HCT116 (cell line): ENCODE results near the gene NDUFB8. TPM values are rescaled to one million over a fixed set of nuclear protein-coding genes. Genes with fewer than 3 reads are reported as not detected.
"Not testable (repeated sequence)": the region's sequence is repeated elsewhere in the genome, so short reads cannot be mapped to it uniquely, and the experiment has no call there.

Experiments
- ATAC-seq: fragments of 200-7000 bp; cut with Tn5 transposase; 2 replicates; pipeline ENCODE4 v1.9.1; 2020; ENCODE audit warnings: mild to moderate bottlenecking, moderate library complexity
- BruUV-seq: library from RNA; stranded (reverse); fragments of 400-500 nt; replicated peaks from 2 replicates; lab custom pipeline; 2021; lab: Mats Ljungman, UMichigan
- CTCF ChIA-PET: fragments of 300-600 bp; sonication (Branson Sonifier 250); formaldehyde crosslinking; loops from one replicate; lab custom pipeline; 2021; ENCODE audit warnings: antibody characterized with exemption; lab: Charles Lee
- POLR2A ChIA-PET: fragments of 300-600, 350-600 bp; sonication (Branson Sonifier 250); formaldehyde crosslinking; loops from one replicate; lab custom pipeline; 2021; ENCODE audit warnings: antibody characterized with exemption; lab: Charles Lee
- RAD21 ChIA-PET, 2 experiments: fragments of 300-600 bp; sonication (Branson Sonifier 250); formaldehyde crosslinking; loops; one replicate each; lab custom pipeline; 2023; ENCODE audit warnings: low total read pairs in 2 of 2; ENCODE audit not compliant: uncharacterized antibody in 2 of 2, unreplicated experiment in 2 of 2, low non-redundant PET in 1 of 2; lab: Charles Lee
- DNase-seq: peaks from one replicate; pipeline ENCODE4 v3.0.0-alpha.2; 2010; ENCODE audit warnings: low read depth, low spot score
- H2AFZ ChIP-seq: fragments of 200-600 bp; shearing (Covaris generic), sonication (generic); 2 replicates; pipeline ENCODE4 v1.6.1; 2017; ENCODE audit warnings: low read depth, mixed run types, mixed read lengths, antibody characterized with exemption, low read length; ENCODE audit not compliant: poor library complexity, severe bottlenecking
- H3K27ac ChIP-seq: 2 replicates; pipeline ENCODE4 v1.5.1; 2012; ENCODE audit warnings: low read depth, low read length
- H3K27me3 ChIP-seq: fragments of 200-600 bp; sonication (generic); 2 replicates; pipeline ENCODE4 v1.6.1; 2016; ENCODE audit warnings: mixed run types, low read length, mixed read lengths; ENCODE audit not compliant: insufficient read depth
- H3K36me3 ChIP-seq, 2 experiments: fragments of 200-500 bp in 1 of 2; fragments of 200-600 bp in 1 of 2; sonication (Bioruptor generic) in 1 of 2; sonication (generic) in 1 of 2; 2 replicates each; pipeline versions ENCODE4 v1.5.1 to v1.6.1; 2014 to 2016; ENCODE audit warnings: low read length in 2 of 2, inconsistent platforms in 1 of 2, mixed read lengths in 1 of 2, mixed run types in 1 of 2; ENCODE audit not compliant: insufficient read depth in 2 of 2, control insufficient read depth in 1 of 2
- H3K4me1 ChIP-seq, 2 experiments: fragments of 200-600 bp in 1 of 2; sonication (generic) in 1 of 2; 2 replicates each; pipeline versions ENCODE4 v1.5.1 to v1.6.1; 2012 to 2017; ENCODE audit warnings: low read length in 2 of 2, inconsistent platforms in 1 of 2, mild to moderate bottlenecking in 1 of 2, mixed read lengths in 1 of 2, mixed run types in 1 of 2, moderate library complexity in 1 of 2; ENCODE audit not compliant: insufficient read depth in 2 of 2, control insufficient read depth in 1 of 2
- H3K4me2 ChIP-seq: fragments of 200-600 bp; sonication (generic); 2 replicates; pipeline ENCODE4 v1.6.1; 2017; ENCODE audit warnings: mixed run types, low read length, mixed read lengths
- H3K4me3 ChIP-seq, 2 experiments: fragments of 200-600 bp in 1 of 2; sonication (generic) in 1 of 2; replicated peaks in 1 of 2; 2 replicates each; pipeline ENCODE4 v1.5.1; 2011 to 2016; ENCODE audit warnings: low read length in 2 of 2, control low read depth in 1 of 2, low read depth in 1 of 2, mild to moderate bottlenecking in 1 of 2, mixed read lengths in 1 of 2, mixed run types in 1 of 2
- H3K79me2 ChIP-seq: fragments of 200-600 bp; sonication (generic); 2 replicates; pipeline ENCODE4 v1.6.1; 2017; ENCODE audit warnings: mild to moderate bottlenecking, mixed run types, low read length, moderate library complexity, mixed read lengths; ENCODE audit not compliant: insufficient read depth
- H3K9ac ChIP-seq: fragments of 200-600 bp; sonication (generic); 2 replicates; pipeline ENCODE4 v1.6.1; 2016; ENCODE audit warnings: low read length, mixed read lengths
- H3K9me2 ChIP-seq: fragments of 200-600 bp; sonication (generic), shearing (Covaris generic); 2 replicates; pipeline ENCODE4 v1.6.1; 2017; ENCODE audit warnings: mixed run types, mild to moderate bottlenecking, moderate library complexity; ENCODE audit not compliant: insufficient read depth
- H3K9me3 ChIP-seq, 2 experiments: fragments of 200-500 bp in 1 of 2; fragments of 200-600 bp in 1 of 2; sonication (Bioruptor generic) in 1 of 2; sonication (generic) in 1 of 2; 2 replicates each; pipeline ENCODE4 v1.6.1; 2014 to 2017; ENCODE audit warnings: low read length in 2 of 2, mixed read lengths in 2 of 2, inconsistent platforms in 1 of 2, low read depth in 1 of 2, mild to moderate bottlenecking in 1 of 2, mixed run types in 1 of 2, moderate library complexity in 1 of 2; ENCODE audit not compliant: control insufficient read depth in 1 of 2, insufficient read depth in 1 of 2
- H4K20me1 ChIP-seq: fragments of 200-600 bp; sonication (generic), shearing (Covaris generic); 2 replicates; pipeline ENCODE4 v1.6.1; 2017; ENCODE audit warnings: mixed run types, mild to moderate bottlenecking, moderate library complexity; ENCODE audit not compliant: insufficient read depth
- ELF1 ChIP-seq: IDR thresholded peaks from 2 replicates; pipeline ENCODE4 v1.6.1; 2012; ENCODE audit warnings: low read depth, borderline replicate concordance
- FOSL1 ChIP-seq: IDR thresholded peaks from 2 replicates; pipeline ENCODE4 v1.6.1; 2012; ENCODE audit warnings: low read depth
- SP1 ChIP-seq: IDR thresholded peaks from 2 replicates; pipeline ENCODE4 v1.6.1; 2012; ENCODE audit warnings: low read depth
- TCF7L2 ChIP-seq: IDR thresholded peaks from 2 replicates; pipeline ENCODE4 v1.7.0; 2011; ENCODE audit warnings: borderline replicate concordance, inconsistent platforms; ENCODE audit not compliant: insufficient read depth, insufficient read length; ENCODE audit errors: extremely low read depth
- YY1 ChIP-seq: IDR thresholded peaks from 2 replicates; pipeline ENCODE4 v1.6.1; 2011; ENCODE audit warnings: low read length, low read depth, moderate library complexity, mild to moderate bottlenecking; ENCODE audit not compliant: insufficient replicate concordance; ENCODE audit errors: extremely low read depth
- intact Hi-C: fragments of 100-400 bp; cut with micrococcal nuclease; formaldehyde crosslinking; loops from 2 replicates; pipeline ENCODE4 v1.10.0; 2022
- total RNA-seq: library from RNA; stranded (reverse); gene quantifications from one replicate; pipeline ENCODE4 v1.2.1, GENCODE V29; 2021; ENCODE audit not compliant: unreplicated experiment
- TF ChIP-seq, protein P1 (sequence below): IDR thresholded peaks from 2 replicates; pipeline ENCODE4 v1.6.1; 2011; ENCODE audit warnings: mild to moderate bottlenecking, low read length, moderate library complexity; ENCODE audit not compliant: insufficient replicate concordance; ENCODE audit errors: extremely low read depth
- TF ChIP-seq, protein P2 (sequence below): IDR thresholded peaks from 2 replicates; pipeline ENCODE4 v1.6.1; 2012
- TF ChIP-seq, protein P3 (sequence below): IDR thresholded peaks from 2 replicates; pipeline ENCODE4 v1.6.1; 2012

The NDUFB8 gene
- total RNA-seq, 1 experiment from 2014 or later, result 243 TPM

DNA sequence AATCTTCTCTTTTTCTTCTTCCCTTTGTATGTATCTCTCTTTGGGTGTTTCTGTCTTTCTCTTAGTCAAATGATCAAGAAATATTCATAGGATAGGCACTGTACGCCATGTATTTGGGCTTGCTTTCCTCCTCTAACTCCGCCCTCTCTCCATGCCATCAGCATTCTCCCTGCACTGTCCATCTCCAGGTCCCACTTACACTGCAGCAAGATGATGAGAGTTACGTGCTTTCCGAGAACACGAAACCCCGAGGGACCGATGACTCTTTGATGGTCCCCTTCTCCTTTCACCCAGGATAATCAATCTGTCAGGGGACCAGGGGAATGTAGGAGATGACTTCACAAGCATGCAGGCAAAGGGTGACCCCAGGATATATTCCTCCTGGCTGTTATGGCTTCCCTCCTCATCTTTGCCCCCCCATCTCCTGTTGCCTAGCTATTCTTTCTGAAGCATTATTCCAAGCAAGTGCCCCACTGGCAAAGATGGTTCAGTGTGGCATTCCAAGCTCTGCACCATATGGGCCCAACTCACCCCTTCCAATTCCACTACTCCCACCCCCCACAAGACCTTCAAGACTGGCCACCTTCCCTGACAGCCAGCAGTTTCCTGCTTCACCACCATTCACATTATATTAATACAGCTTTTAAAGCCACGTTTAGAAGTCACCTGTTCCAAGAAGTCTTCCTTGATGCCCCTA is 46.1 kb upstream of the NDUFB8 start:
- no peaks in the 10 kb centered on the region for H3K9me3 ChIP-seq
- no peak overlapping the region for H3K4me2 ChIP-seq
- ATAC-seq (no peak), DNase-seq (no peak)
- H3K9me2 ChIP-seq, result no peaks in the 10 kb centered on the region
- POLR2A ChIA-PET, result no interaction called here
- H3K27me3 ChIP-seq, result no peaks in the 10 kb centered on the region
- H3K79me2 ChIP-seq, result no peaks in the 10 kb centered on the region
- H3K4me3 ChIP-seq, result no peak overlapping the region
- H3K4me1 ChIP-seq, result peaks cover 0 to 5% of the 10 kb centered on the region in 2 experiments; a peak in 2 of 4 replicates
- TF ChIP-seq SP1, result no peak
- TF ChIP-seq, protein P1, sequence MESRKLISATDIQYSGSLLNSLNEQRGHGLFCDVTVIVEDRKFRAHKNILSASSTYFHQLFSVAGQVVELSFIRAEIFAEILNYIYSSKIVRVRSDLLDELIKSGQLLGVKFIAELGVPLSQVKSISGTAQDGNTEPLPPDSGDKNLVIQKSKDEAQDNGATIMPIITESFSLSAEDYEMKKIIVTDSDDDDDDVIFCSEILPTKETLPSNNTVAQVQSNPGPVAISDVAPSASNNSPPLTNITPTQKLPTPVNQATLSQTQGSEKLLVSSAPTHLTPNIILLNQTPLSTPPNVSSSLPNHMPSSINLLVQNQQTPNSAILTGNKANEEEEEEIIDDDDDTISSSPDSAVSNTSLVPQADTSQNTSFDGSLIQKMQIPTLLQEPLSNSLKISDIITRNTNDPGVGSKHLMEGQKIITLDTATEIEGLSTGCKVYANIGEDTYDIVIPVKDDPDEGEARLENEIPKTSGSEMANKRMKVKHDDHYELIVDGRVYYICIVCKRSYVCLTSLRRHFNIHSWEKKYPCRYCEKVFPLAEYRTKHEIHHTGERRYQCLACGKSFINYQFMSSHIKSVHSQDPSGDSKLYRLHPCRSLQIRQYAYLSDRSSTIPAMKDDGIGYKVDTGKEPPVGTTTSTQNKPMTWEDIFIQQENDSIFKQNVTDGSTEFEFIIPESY, result no peak
- no peak for TF ChIP-seq YY1
- no peak for TF ChIP-seq FOSL1
- TF ChIP-seq TCF7L2, result no peak
- TF ChIP-seq, protein P2, sequence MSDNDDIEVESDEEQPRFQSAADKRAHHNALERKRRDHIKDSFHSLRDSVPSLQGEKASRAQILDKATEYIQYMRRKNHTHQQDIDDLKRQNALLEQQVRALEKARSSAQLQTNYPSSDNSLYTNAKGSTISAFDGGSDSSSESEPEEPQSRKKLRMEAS, result no peak
- TF ChIP-seq, protein P3, sequence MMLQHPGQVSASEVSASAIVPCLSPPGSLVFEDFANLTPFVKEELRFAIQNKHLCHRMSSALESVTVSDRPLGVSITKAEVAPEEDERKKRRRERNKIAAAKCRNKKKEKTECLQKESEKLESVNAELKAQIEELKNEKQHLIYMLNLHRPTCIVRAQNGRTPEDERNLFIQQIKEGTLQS, result no peak
- no peak for TF ChIP-seq ELF1
- no peaks in the 10 kb centered on the region for H4K20me1 ChIP-seq
- no peaks in the 10 kb centered on the region for H3K36me3 ChIP-seq
- no peak overlapping the region for H2AFZ ChIP-seq
- no TSS peak for BruUV-seq
- intact Hi-C loops, result no loop called here
- CTCF ChIA-PET, result interaction anchor here (0.7 to 1.6 kb wide), 2 partner anchors 12 to 302 kb away, joined by 3 to 5 read pairs; no protein-coding TSS in a partner anchor
- H3K27ac ChIP-seq, result no peak overlapping the region
- RAD21 ChIA-PET, result no interaction called here
- H3K9ac ChIP-seq, result no peak overlapping the region

DNA sequence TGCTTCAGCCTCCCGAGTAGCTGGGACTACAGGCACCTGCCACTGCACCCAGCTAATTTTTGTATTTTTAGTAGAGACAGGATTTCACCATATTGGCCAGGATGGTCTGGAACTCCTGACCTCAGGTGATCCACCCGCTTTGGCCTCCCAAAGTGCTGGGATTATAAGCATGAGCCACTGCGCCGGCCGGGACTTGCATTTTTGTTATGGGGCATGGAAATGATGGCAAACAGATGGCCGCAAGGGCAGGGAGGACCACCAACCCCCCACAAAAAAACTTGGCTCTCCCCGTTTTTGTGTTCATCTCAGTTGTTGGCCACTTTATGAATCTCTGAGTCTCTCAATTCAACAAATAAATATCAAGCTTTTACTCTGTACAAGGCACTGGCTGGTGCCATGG is 45.5 kb upstream of the NDUFB8 start:
- H3K9me3 ChIP-seq, H3K4me2 ChIP-seq, H4K20me1 ChIP-seq, H3K4me3 ChIP-seq, RAD21 ChIA-PET, H3K27ac ChIP-seq, H2AFZ ChIP-seq, H3K36me3 ChIP-seq, H3K27me3 ChIP-seq, H3K79me2 ChIP-seq, H3K9ac ChIP-seq, DNase-seq, H3K9me2 ChIP-seq, BruUV-seq, intact Hi-C loops, ATAC-seq, POLR2A ChIA-PET: not testable (repeated sequence)
- CTCF ChIA-PET, result interaction anchor here (1.6 kb wide), 1 partner anchor 303 kb away, joined by 5 read pairs; no protein-coding TSS in a partner anchor
- H3K4me1 ChIP-seq, result peaks cover 0 to 11% of the 10 kb centered on the region in 2 experiments; a peak in 2 of 4 replicates
